ENCODE results near the gene CDHR1.

CDHR1 gene

GRCh38 chr10:84226616-84227015, 32.3 kb downstream of the CDHR1 start:
- ATAC-seq: no peak
- TF ChIP-seq, protein P1, sequence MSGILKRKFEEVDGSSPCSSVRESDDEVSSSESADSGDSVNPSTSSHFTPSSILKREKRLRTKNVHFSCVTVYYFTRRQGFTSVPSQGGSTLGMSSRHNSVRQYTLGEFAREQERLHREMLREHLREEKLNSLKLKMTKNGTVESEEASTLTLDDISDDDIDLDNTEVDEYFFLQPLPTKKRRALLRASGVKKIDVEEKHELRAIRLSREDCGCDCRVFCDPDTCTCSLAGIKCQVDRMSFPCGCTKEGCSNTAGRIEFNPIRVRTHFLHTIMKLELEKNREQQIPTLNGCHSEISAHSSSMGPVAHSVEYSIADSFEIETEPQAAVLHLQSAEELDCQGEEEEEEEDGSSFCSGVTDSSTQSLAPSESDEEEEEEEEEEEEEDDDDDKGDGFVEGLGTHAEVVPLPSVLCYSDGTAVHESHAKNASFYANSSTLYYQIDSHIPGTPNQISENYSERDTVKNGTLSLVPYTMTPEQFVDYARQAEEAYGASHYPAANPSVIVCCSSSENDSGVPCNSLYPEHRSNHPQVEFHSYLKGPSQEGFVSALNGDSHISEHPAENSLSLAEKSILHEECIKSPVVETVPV (CRISPR knock-in tag; IDR thresholded peaks at IDR 0.05): no peak
- TF ChIP-seq PPARA (CRISPR knock-in tag; IDR thresholded peaks at IDR 0.05; ENCODE audit: borderline replicate concordance): no peak
- TF ChIP-seq GLIS3 (CRISPR knock-in tag; IDR thresholded peaks at IDR 0.05): no peak
- no peak for TF ChIP-seq ZFP3 (CRISPR knock-in tag; IDR thresholded peaks at IDR 0.05)
- no peak for TF ChIP-seq ZC3H10 (CRISPR knock-in tag; IDR thresholded peaks at IDR 0.05)
- TF ChIP-seq OSR1 (CRISPR knock-in tag; IDR thresholded peaks at IDR 0.05): no peak
- TF ChIP-seq CSDC2 (CRISPR knock-in tag; IDR thresholded peaks at IDR 0.05): no peak
- TF ChIP-seq ZFP30 (CRISPR knock-in tag; IDR thresholded peaks at IDR 0.05): no peak
- TF ChIP-seq ZNF565 (CRISPR knock-in tag; conservative IDR thresholded peaks at IDR 0.05; ENCODE audit: low read depth): no peak
- TF ChIP-seq ESRRG (CRISPR knock-in tag; IDR thresholded peaks at IDR 0.05): no peak

DNA sequence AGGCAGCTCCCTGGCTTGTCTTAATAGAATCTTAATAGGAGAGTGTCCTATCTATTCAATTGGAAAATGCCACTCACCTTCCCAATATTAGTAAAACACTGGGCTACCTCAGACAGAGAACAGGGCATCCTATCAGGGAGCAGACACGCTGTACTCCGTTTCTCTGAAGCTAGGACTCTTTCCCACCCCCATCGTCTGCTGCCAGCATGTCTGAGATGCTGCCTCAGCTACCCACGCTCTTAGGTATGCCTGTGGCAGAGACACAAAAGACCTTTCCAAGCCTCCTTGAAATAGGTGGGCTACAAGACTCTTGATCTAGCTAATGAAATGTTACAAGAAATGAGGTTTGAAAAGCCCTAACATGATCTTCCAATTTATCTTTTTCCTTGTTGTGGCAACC, 33.5 kb downstream of the CDHR1 start:
- no peak for TF ChIP-seq ZNF8 (CRISPR knock-in tag; IDR thresholded peaks at IDR 0.05)
- TF ChIP-seq, protein P2, sequence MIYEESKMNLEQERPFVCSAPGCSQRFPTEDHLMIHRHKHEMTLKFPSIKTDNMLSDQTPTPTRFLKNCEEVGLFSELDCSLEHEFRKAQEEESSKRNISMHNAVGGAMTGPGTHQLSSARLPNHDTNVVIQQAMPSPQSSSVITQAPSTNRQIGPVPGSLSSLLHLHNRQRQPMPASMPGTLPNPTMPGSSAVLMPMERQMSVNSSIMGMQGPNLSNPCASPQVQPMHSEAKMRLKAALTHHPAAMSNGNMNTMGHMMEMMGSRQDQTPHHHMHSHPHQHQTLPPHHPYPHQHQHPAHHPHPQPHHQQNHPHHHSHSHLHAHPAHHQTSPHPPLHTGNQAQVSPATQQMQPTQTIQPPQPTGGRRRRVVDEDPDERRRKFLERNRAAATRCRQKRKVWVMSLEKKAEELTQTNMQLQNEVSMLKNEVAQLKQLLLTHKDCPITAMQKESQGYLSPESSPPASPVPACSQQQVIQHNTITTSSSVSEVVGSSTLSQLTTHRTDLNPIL (CRISPR knock-in tag; IDR thresholded peaks at IDR 0.05; ENCODE audit: low read depth): no peak
- no peak for TF ChIP-seq PPARA (CRISPR knock-in tag; IDR thresholded peaks at IDR 0.05; ENCODE audit: borderline replicate concordance)
- no peak for TF ChIP-seq CSDC2 (CRISPR knock-in tag; IDR thresholded peaks at IDR 0.05)
- no peak for ATAC-seq

- TF ChIP-seq SNAI2 (CRISPR knock-in tag; IDR thresholded peaks at IDR 0.05) (no peak), ZFP3 (CRISPR knock-in tag; IDR thresholded peaks at IDR 0.05) (no peak), ARNTL (CRISPR knock-in tag; IDR thresholded peaks at IDR 0.05; ENCODE audit: borderline replicate concordance, low read depth) (no peak), ZC3H10 (CRISPR knock-in tag; IDR thresholded peaks at IDR 0.05) (no peak), CSDC2 (CRISPR knock-in tag; IDR thresholded peaks at IDR 0.05) (no peak), TCF4 (CRISPR knock-in tag; IDR thresholded peaks at IDR 0.05; ENCODE audit: borderline replicate concordance) (no peak), BACH2 (CRISPR knock-in tag; IDR thresholded peaks at IDR 0.05; ENCODE audit: borderline replicate concordance) (no peak), ESRRG (CRISPR knock-in tag; IDR thresholded peaks at IDR 0.05) (no peak), ISL1 (CRISPR knock-in tag; IDR thresholded peaks at IDR 0.05) (no peak), ZNF8 (CRISPR knock-in tag; IDR thresholded peaks at IDR 0.05) (no peak), TOX (CRISPR knock-in tag; IDR thresholded peaks at IDR 0.05; ENCODE audit: borderline replicate concordance) (no peak), RARB (CRISPR knock-in tag; IDR thresholded peaks at IDR 0.05) (no peak), GLIS3 (CRISPR knock-in tag; IDR thresholded peaks at IDR 0.05) (no peak)
- TF ChIP-seq, protein P3, sequence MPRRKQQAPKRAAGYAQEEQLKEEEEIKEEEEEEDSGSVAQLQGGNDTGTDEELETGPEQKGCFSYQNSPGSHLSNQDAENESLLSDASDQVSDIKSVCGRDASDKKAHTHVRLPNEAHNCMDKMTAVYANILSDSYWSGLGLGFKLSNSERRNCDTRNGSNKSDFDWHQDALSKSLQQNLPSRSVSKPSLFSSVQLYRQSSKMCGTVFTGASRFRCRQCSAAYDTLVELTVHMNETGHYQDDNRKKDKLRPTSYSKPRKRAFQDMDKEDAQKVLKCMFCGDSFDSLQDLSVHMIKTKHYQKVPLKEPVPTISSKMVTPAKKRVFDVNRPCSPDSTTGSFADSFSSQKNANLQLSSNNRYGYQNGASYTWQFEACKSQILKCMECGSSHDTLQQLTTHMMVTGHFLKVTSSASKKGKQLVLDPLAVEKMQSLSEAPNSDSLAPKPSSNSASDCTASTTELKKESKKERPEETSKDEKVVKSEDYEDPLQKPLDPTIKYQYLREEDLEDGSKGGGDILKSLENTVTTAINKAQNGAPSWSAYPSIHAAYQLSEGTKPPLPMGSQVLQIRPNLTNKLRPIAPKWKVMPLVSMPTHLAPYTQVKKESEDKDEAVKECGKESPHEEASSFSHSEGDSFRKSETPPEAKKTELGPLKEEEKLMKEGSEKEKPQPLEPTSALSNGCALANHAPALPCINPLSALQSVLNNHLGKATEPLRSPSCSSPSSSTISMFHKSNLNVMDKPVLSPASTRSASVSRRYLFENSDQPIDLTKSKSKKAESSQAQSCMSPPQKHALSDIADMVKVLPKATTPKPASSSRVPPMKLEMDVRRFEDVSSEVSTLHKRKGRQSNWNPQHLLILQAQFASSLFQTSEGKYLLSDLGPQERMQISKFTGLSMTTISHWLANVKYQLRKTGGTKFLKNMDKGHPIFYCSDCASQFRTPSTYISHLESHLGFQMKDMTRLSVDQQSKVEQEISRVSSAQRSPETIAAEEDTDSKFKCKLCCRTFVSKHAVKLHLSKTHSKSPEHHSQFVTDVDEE (CRISPR knock-in tag; IDR thresholded peaks at IDR 0.05): no peak
- TF ChIP-seq, protein P4, sequence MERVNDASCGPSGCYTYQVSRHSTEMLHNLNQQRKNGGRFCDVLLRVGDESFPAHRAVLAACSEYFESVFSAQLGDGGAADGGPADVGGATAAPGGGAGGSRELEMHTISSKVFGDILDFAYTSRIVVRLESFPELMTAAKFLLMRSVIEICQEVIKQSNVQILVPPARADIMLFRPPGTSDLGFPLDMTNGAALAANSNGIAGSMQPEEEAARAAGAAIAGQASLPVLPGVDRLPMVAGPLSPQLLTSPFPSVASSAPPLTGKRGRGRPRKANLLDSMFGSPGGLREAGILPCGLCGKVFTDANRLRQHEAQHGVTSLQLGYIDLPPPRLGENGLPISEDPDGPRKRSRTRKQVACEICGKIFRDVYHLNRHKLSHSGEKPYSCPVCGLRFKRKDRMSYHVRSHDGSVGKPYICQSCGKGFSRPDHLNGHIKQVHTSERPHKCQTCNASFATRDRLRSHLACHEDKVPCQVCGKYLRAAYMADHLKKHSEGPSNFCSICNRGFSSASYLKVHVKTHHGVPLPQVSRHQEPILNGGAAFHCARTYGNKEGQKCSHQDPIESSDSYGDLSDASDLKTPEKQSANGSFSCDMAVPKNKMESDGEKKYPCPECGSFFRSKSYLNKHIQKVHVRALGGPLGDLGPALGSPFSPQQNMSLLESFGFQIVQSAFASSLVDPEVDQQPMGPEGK (CRISPR knock-in tag; IDR thresholded peaks at IDR 0.05; ENCODE audit: borderline replicate concordance): no peak
- TF ChIP-seq, protein P2 (CRISPR knock-in tag; IDR thresholded peaks at IDR 0.05; ENCODE audit: low read depth): no peak
- TF ChIP-seq, protein P1 (CRISPR knock-in tag; IDR thresholded peaks at IDR 0.05): no peak
- ATAC-seq: no peak
Observed at GRCh38 chr10:84230359-84230758, 36.0 kb downstream of the CDHR1 start.

Data from SK-N-SH treated with all-trans-retinoic acid at 6 μM for 48 hours (cell line).